Parathyroid adenoma (tissue), 2 donors: Measurements from ENCODE around the gene NOL6.
A peak's percentile ranks its signal among the peaks of the same experiment; 100 is the strongest.

Source experiments
- H2AFZ ChIP-seq: fragments of 300-600 bp; sonication (generic); one replicate; pipeline ENCODE4 v1.7.0; 2017; ENCODE audit warnings: antibody characterized with exemption, mild to moderate bottlenecking
- H3K27ac ChIP-seq: fragments of 300-600 bp; sonication (generic); one replicate; pipeline ENCODE4 v1.7.0; 2017
- H3K27me3 ChIP-seq: fragments of 300-600 bp; sonication (generic); one replicate; pipeline ENCODE4 v1.7.0; 2017; ENCODE audit warnings: low read length; ENCODE audit not compliant: control insufficient read depth, insufficient read depth
- H3K36me3 ChIP-seq: fragments of 300-600 bp; sonication (generic); one replicate; pipeline ENCODE4 v1.7.0; 2017; ENCODE audit warnings: low read length; ENCODE audit not compliant: control insufficient read depth, insufficient read depth
- H3K4me1 ChIP-seq: fragments of 300-600 bp; sonication (generic); one replicate; pipeline ENCODE4 v1.7.0; 2017; ENCODE audit warnings: control low read depth
- H3K4me2 ChIP-seq: fragments of 300-600 bp; sonication (generic); one replicate; pipeline ENCODE4 v1.7.0; 2017; ENCODE audit warnings: low read length
- H3K4me3 ChIP-seq: fragments of 300-600 bp; sonication (generic); one replicate; pipeline ENCODE4 v1.7.0; 2017; ENCODE audit warnings: low read depth, low read length
- H3K79me2 ChIP-seq: fragments of 300-600 bp; sonication (generic); one replicate; pipeline ENCODE4 v1.7.0; 2017; ENCODE audit warnings: control low read depth
- H3K9ac ChIP-seq: fragments of 300-600 bp; sonication (generic); one replicate; pipeline ENCODE4 v1.7.0; 2017; ENCODE audit warnings: mild to moderate bottlenecking
- H3K9me3 ChIP-seq: fragments of 300-600 bp; sonication (generic); one replicate; pipeline ENCODE4 v1.7.0; 2017; ENCODE audit warnings: low read length; ENCODE audit not compliant: control insufficient read depth
- CTCF ChIP-seq: fragments of 300-600 bp; sonication (generic); IDR thresholded peaks from one replicate; pipeline ENCODE4 v1.7.0; 2017; ENCODE audit warnings: antibody characterized with exemption, mild to moderate bottlenecking
- donor health status: primary hyperparathyroidism.

NOL6 gene

DNA sequence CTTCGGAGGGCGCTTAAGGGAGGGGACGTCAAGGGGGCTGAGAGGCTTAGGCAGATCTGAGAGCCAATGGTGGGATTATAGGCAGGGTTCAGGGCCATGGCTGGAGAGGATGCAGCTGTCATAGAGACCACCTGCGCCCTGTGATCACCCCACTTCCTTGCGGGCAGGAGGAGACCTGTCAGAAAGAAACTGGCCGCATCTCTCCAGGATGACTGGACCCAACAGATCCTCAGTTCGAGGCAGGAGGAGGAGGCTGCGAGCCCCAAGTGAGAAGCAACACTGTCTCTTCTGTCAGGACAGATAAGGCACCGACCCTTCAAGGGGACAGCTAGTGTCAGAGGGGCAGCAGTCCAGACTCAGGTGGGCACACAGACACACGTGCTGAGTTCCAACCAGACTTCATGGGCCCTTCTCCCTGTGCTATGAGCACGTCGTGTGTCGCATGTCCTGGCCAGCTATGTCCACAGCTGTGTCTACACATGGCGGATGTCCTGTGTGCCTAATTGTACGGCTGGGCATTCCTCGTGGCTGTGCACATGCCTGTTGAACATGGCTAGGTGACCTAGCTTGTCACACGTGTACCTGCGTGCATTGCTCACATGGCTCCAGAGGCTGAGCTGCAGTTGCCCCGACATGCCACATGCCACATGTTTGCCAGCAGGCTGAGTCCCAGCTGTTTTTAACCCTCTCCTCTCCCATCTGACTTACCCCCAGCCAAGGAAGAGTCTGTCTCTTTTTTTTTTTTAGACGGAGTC, 25.7 kb downstream of the NOL6 start:
- H3K9ac ChIP-seq: no peak overlapping the region

GRCh38 chr9:33446946-33447798, 26.6 kb downstream of the NOL6 start, which contains the start of gene AQP3:
AQP3 (minus strand) TSS chr9:33447593; CDS start chr9:33447530, 63 bp downstream.
- Histone ChIP-seq H3K4me3 (peak within 1 kb of the TSS; percentile 19), H3K4me1 (peaks cover 17% of the 10 kb centered on the region)

More for the DNA sequence above, 25.7 kb downstream of the NOL6 start:
- no peaks in the 10 kb centered on the region for H3K27me3 ChIP-seq
- H2AFZ ChIP-seq: peak overlapping the region; percentile 78
- H3K9me3 ChIP-seq: no peaks in the 10 kb centered on the region
- no peak overlapping the region for H3K4me3 ChIP-seq
- TF ChIP-seq CTCF: no peak
- H3K4me2 ChIP-seq: peak overlapping the region; percentile 32
- H3K36me3 ChIP-seq: no peaks in the 10 kb centered on the region
- peaks cover 17% of the 10 kb centered on the region for H3K4me1 ChIP-seq
- H3K27ac ChIP-seq: no peak overlapping the region
- H3K79me2 ChIP-seq: no peaks in the 10 kb centered on the region

GRCh38 chr9:33446240-33446945, 27.3 kb downstream of the NOL6 start:
- H3K4me3 ChIP-seq: no peak overlapping the region

More at GRCh38 chr9:33446946-33447798, 26.6 kb downstream of the NOL6 start, which contains the start of gene AQP3:
- H3K9ac ChIP-seq: no peak within 1 kb of the TSS
- H3K36me3 ChIP-seq: no peaks in the 10 kb centered on the region
- H3K9me3 ChIP-seq: no peaks in the 10 kb centered on the region
- H3K4me2 ChIP-seq: peak within 1 kb of the TSS; percentile 32
- H2AFZ ChIP-seq: peak within 1 kb of the TSS; percentile 78
- H3K79me2 ChIP-seq: no peaks in the 10 kb centered on the region
- peak; percentile 40 for TF ChIP-seq CTCF
- peak within 1 kb of the TSS; percentile 15 for H3K27ac ChIP-seq
- no peaks in the 10 kb centered on the region for H3K27me3 ChIP-seq

More at GRCh38 chr9:33446240-33446945, 27.3 kb downstream of the NOL6 start:
- H3K9me3 ChIP-seq: no peaks in the 10 kb centered on the region
- no peaks in the 10 kb centered on the region for H3K27me3 ChIP-seq
- H2AFZ ChIP-seq: peak overlapping the region; percentile 78
- TF ChIP-seq CTCF: no peak
- H3K36me3 ChIP-seq: no peaks in the 10 kb centered on the region
- no peak overlapping the region for H3K9ac ChIP-seq
- H3K4me2 ChIP-seq: peak overlapping the region; percentile 4
- peaks cover 17% of the 10 kb centered on the region for H3K4me1 ChIP-seq
- no peaks in the 10 kb centered on the region for H3K79me2 ChIP-seq
- H3K27ac ChIP-seq: no peak overlapping the region
